HCT116 (cell line): ENCODE results near the gene DENND1A. TPM values are rescaled to one million over a fixed set of nuclear protein-coding genes. Genes with fewer than 3 reads are reported as not detected.
A peak's percentile ranks its signal among the peaks of the same experiment; 100 is the strongest.

Source experiments
- ATAC-seq: fragments of 200-7000 bp; cut with Tn5 transposase; 2 replicates; pipeline ENCODE4 v1.9.1; 2020; ENCODE audit warnings: mild to moderate bottlenecking, moderate library complexity
- BruUV-seq: library from RNA; stranded (reverse); fragments of 400-500 nt; replicated peaks from 2 replicates; lab custom pipeline; 2021; lab: Mats Ljungman, UMichigan
- CTCF ChIA-PET: fragments of 300-600 bp; sonication (Branson Sonifier 250); formaldehyde crosslinking; loops from one replicate; lab custom pipeline; 2021; ENCODE audit warnings: antibody characterized with exemption; lab: Charles Lee
- POLR2A ChIA-PET: fragments of 300-600, 350-600 bp; sonication (Branson Sonifier 250); formaldehyde crosslinking; loops from one replicate; lab custom pipeline; 2021; ENCODE audit warnings: antibody characterized with exemption; lab: Charles Lee
- RAD21 ChIA-PET, 2 experiments: fragments of 300-600 bp; sonication (Branson Sonifier 250); formaldehyde crosslinking; loops; one replicate each; lab custom pipeline; 2023; ENCODE audit warnings: low total read pairs in 2 of 2; ENCODE audit not compliant: uncharacterized antibody in 2 of 2, unreplicated experiment in 2 of 2, low non-redundant PET in 1 of 2; lab: Charles Lee
- DNase-seq: peaks from one replicate; pipeline ENCODE4 v3.0.0-alpha.2; 2010; ENCODE audit warnings: low read depth, low spot score
- H2AFZ ChIP-seq: fragments of 200-600 bp; shearing (Covaris generic), sonication (generic); 2 replicates; pipeline ENCODE4 v1.6.1; 2017; ENCODE audit warnings: low read depth, mixed run types, mixed read lengths, antibody characterized with exemption, low read length; ENCODE audit not compliant: poor library complexity, severe bottlenecking
- H3K27ac ChIP-seq: 2 replicates; pipeline ENCODE4 v1.5.1; 2012; ENCODE audit warnings: low read depth, low read length
- H3K27me3 ChIP-seq: fragments of 200-600 bp; sonication (generic); 2 replicates; pipeline ENCODE4 v1.6.1; 2016; ENCODE audit warnings: mixed run types, low read length, mixed read lengths; ENCODE audit not compliant: insufficient read depth
- H3K36me3 ChIP-seq, 2 experiments: fragments of 200-500 bp in 1 of 2; fragments of 200-600 bp in 1 of 2; sonication (Bioruptor generic) in 1 of 2; sonication (generic) in 1 of 2; 2 replicates each; pipeline versions ENCODE4 v1.5.1 to v1.6.1; 2014 to 2016; ENCODE audit warnings: low read length in 2 of 2, inconsistent platforms in 1 of 2, mixed read lengths in 1 of 2, mixed run types in 1 of 2; ENCODE audit not compliant: insufficient read depth in 2 of 2, control insufficient read depth in 1 of 2
- H3K4me1 ChIP-seq, 2 experiments: fragments of 200-600 bp in 1 of 2; sonication (generic) in 1 of 2; 2 replicates each; pipeline versions ENCODE4 v1.5.1 to v1.6.1; 2012 to 2017; ENCODE audit warnings: low read length in 2 of 2, inconsistent platforms in 1 of 2, mild to moderate bottlenecking in 1 of 2, mixed read lengths in 1 of 2, mixed run types in 1 of 2, moderate library complexity in 1 of 2; ENCODE audit not compliant: insufficient read depth in 2 of 2, control insufficient read depth in 1 of 2
- H3K4me2 ChIP-seq: fragments of 200-600 bp; sonication (generic); 2 replicates; pipeline ENCODE4 v1.6.1; 2017; ENCODE audit warnings: mixed run types, low read length, mixed read lengths
- H3K4me3 ChIP-seq, 2 experiments: fragments of 200-600 bp in 1 of 2; sonication (generic) in 1 of 2; replicated peaks in 1 of 2; 2 replicates each; pipeline ENCODE4 v1.5.1; 2011 to 2016; ENCODE audit warnings: low read length in 2 of 2, control low read depth in 1 of 2, low read depth in 1 of 2, mild to moderate bottlenecking in 1 of 2, mixed read lengths in 1 of 2, mixed run types in 1 of 2
- H3K79me2 ChIP-seq: fragments of 200-600 bp; sonication (generic); 2 replicates; pipeline ENCODE4 v1.6.1; 2017; ENCODE audit warnings: mild to moderate bottlenecking, mixed run types, low read length, moderate library complexity, mixed read lengths; ENCODE audit not compliant: insufficient read depth
- H3K9ac ChIP-seq: fragments of 200-600 bp; sonication (generic); 2 replicates; pipeline ENCODE4 v1.6.1; 2016; ENCODE audit warnings: low read length, mixed read lengths
- H3K9me2 ChIP-seq: fragments of 200-600 bp; sonication (generic), shearing (Covaris generic); 2 replicates; pipeline ENCODE4 v1.6.1; 2017; ENCODE audit warnings: mixed run types, mild to moderate bottlenecking, moderate library complexity; ENCODE audit not compliant: insufficient read depth
- H3K9me3 ChIP-seq, 2 experiments: fragments of 200-500 bp in 1 of 2; fragments of 200-600 bp in 1 of 2; sonication (Bioruptor generic) in 1 of 2; sonication (generic) in 1 of 2; 2 replicates each; pipeline ENCODE4 v1.6.1; 2014 to 2017; ENCODE audit warnings: low read length in 2 of 2, mixed read lengths in 2 of 2, inconsistent platforms in 1 of 2, low read depth in 1 of 2, mild to moderate bottlenecking in 1 of 2, mixed run types in 1 of 2, moderate library complexity in 1 of 2; ENCODE audit not compliant: control insufficient read depth in 1 of 2, insufficient read depth in 1 of 2
- H4K20me1 ChIP-seq: fragments of 200-600 bp; sonication (generic), shearing (Covaris generic); 2 replicates; pipeline ENCODE4 v1.6.1; 2017; ENCODE audit warnings: mixed run types, mild to moderate bottlenecking, moderate library complexity; ENCODE audit not compliant: insufficient read depth
- CBX3 ChIP-seq: IDR thresholded peaks from 2 replicates; pipeline ENCODE4 v1.6.1; 2012; ENCODE audit warnings: low read depth
- CEBPB ChIP-seq: IDR thresholded peaks from 2 replicates; pipeline ENCODE4 v1.6.1; 2012; ENCODE audit warnings: low read depth
- EZH2phosphoT487 ChIP-seq: fragments of 200-600 bp; IDR thresholded peaks from 2 replicates; pipeline ENCODE4 v1.6.1; 2018; ENCODE audit warnings: antibody characterized with exemption, borderline replicate concordance
- JUND ChIP-seq: IDR thresholded peaks from 2 replicates; pipeline ENCODE4 v1.6.1; 2012
- POLR2A ChIP-seq: IDR thresholded peaks from 2 replicates; pipeline ENCODE4 v1.7.0; 2011; ENCODE audit warnings: borderline replicate concordance; ENCODE audit not compliant: insufficient read depth, insufficient read length; ENCODE audit errors: extremely low read depth
- POLR2AphosphoS5 ChIP-seq: IDR thresholded peaks from 2 replicates; pipeline ENCODE4 v1.6.1; 2011; ENCODE audit warnings: mild to moderate bottlenecking, low read depth, low read length, moderate library complexity
- RAD21 ChIP-seq: IDR thresholded peaks from 2 replicates; pipeline ENCODE4 v1.6.1; 2012; ENCODE audit warnings: low read depth, mild to moderate bottlenecking
- SIN3A ChIP-seq: IDR thresholded peaks from 2 replicates; pipeline ENCODE4 v1.6.1; 2012; ENCODE audit warnings: low read depth
- TCF7L2 ChIP-seq: IDR thresholded peaks from 2 replicates; pipeline ENCODE4 v1.7.0; 2011; ENCODE audit warnings: borderline replicate concordance, inconsistent platforms; ENCODE audit not compliant: insufficient read depth, insufficient read length; ENCODE audit errors: extremely low read depth
- YY1 ChIP-seq: IDR thresholded peaks from 2 replicates; pipeline ENCODE4 v1.6.1; 2011; ENCODE audit warnings: low read length, low read depth, moderate library complexity, mild to moderate bottlenecking; ENCODE audit not compliant: insufficient replicate concordance; ENCODE audit errors: extremely low read depth
- intact Hi-C: fragments of 100-400 bp; cut with micrococcal nuclease; formaldehyde crosslinking; loops from 2 replicates; pipeline ENCODE4 v1.10.0; 2022
- total RNA-seq: library from RNA; stranded (reverse); gene quantifications from one replicate; pipeline ENCODE4 v1.2.1, GENCODE V29; 2021; ENCODE audit not compliant: unreplicated experiment
- TF ChIP-seq, protein P1 (sequence below), 3 experiments: fragments of 200-600 bp in 1 of 3; sonication (generic) in 1 of 3; IDR thresholded peaks in 2 of 3; conservative IDR thresholded peaks in 1 of 3; 2 replicates each; pipeline ENCODE4 v1.5.1; 2012 to 2017; ENCODE audit warnings: low read depth in 2 of 3, low read length in 2 of 3, antibody characterized with exemption in 1 of 3, borderline replicate concordance in 1 of 3, control low read depth in 1 of 3, mild to moderate bottlenecking in 1 of 3, mixed read lengths in 1 of 3, mixed run types in 1 of 3, moderate library complexity in 1 of 3; ENCODE audit not compliant: insufficient read depth in 1 of 3
- TF ChIP-seq, protein P2 (sequence below): IDR thresholded peaks from 2 replicates; pipeline ENCODE4 v1.6.1; 2011; ENCODE audit warnings: mild to moderate bottlenecking, low read length, moderate library complexity; ENCODE audit not compliant: insufficient replicate concordance; ENCODE audit errors: extremely low read depth

Gene DENND1A
- total RNA-seq, 1 experiment from 2014 or later, result 33.0 TPM

DNA sequence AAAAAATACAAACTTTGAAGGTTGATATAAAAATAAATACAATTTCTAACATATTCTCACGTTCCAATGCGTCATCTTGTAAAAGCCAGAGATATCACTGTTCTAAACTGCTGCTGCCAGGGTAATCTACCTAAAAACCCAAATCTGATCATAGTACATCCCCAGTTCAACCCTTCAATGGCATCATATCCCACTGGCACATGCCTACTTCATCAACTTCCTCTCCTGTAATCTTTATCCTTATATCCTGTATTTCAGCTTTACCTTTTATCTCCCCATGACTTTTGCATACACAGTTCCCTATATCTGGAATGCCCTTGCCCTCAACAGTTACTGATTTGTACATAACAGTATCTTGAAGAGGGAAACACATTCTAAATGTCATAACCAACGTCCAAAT lies 7.5 kb downstream of the DENND1A start:
- ChIA-PET CTCF (no interaction called here), RAD21 (no interaction called here), POLR2A (no interaction called here)
- Histone ChIP-seq H3K9me2 (no peaks in the 10 kb centered on the region), H3K79me2 (peaks cover 38% of the 10 kb centered on the region), H3K27me3 (no peaks in the 10 kb centered on the region), H2AFZ (no peak overlapping the region), H3K4me1 (peaks cover 10 to 34% of the 10 kb centered on the region in 2 experiments), H3K4me2 (peak overlapping the region; percentile 30; the same call in 1 of the 2 replicates), H4K20me1 (no peaks in the 10 kb centered on the region), H3K36me3 (no peaks in the 10 kb centered on the region), H3K4me3 (no peak overlapping the region), H3K9me3 (0 out of 4 replicates have a peak, but pooled peaks cover 0 to 3% of the 10 kb centered on the region in 2 experiments), H3K9ac (no peak overlapping the region; the same call in 1 of the 2 replicates), H3K27ac (no peak overlapping the region)
- no peak for TF ChIP-seq CBX3
- TF ChIP-seq CEBPB, result no peak
- no peak for TF ChIP-seq YY1
- TF ChIP-seq, protein P1, sequence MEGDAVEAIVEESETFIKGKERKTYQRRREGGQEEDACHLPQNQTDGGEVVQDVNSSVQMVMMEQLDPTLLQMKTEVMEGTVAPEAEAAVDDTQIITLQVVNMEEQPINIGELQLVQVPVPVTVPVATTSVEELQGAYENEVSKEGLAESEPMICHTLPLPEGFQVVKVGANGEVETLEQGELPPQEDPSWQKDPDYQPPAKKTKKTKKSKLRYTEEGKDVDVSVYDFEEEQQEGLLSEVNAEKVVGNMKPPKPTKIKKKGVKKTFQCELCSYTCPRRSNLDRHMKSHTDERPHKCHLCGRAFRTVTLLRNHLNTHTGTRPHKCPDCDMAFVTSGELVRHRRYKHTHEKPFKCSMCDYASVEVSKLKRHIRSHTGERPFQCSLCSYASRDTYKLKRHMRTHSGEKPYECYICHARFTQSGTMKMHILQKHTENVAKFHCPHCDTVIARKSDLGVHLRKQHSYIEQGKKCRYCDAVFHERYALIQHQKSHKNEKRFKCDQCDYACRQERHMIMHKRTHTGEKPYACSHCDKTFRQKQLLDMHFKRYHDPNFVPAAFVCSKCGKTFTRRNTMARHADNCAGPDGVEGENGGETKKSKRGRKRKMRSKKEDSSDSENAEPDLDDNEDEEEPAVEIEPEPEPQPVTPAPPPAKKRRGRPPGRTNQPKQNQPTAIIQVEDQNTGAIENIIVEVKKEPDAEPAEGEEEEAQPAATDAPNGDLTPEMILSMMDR (IDR thresholded peaks at IDR 0.05 in 2 of 3, conservative IDR thresholded peaks at IDR 0.05 in 1 of 3; ENCODE audit: borderline replicate concordance in 1 of 3, insufficient read depth in 1 of 3, low read depth in 2 of 3, low read length in 2 of 3), result no peak
- TF ChIP-seq EZH2phosphoT487, result no peak
- TF ChIP-seq, protein P2, sequence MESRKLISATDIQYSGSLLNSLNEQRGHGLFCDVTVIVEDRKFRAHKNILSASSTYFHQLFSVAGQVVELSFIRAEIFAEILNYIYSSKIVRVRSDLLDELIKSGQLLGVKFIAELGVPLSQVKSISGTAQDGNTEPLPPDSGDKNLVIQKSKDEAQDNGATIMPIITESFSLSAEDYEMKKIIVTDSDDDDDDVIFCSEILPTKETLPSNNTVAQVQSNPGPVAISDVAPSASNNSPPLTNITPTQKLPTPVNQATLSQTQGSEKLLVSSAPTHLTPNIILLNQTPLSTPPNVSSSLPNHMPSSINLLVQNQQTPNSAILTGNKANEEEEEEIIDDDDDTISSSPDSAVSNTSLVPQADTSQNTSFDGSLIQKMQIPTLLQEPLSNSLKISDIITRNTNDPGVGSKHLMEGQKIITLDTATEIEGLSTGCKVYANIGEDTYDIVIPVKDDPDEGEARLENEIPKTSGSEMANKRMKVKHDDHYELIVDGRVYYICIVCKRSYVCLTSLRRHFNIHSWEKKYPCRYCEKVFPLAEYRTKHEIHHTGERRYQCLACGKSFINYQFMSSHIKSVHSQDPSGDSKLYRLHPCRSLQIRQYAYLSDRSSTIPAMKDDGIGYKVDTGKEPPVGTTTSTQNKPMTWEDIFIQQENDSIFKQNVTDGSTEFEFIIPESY, result no peak
- TF ChIP-seq POLR2AphosphoS5, result no peak
- TF ChIP-seq SIN3A, result no peak
- no peak for TF ChIP-seq TCF7L2
- no peak for TF ChIP-seq POLR2A
- no peak for TF ChIP-seq RAD21
- no peak for TF ChIP-seq JUND
- no peak for ATAC-seq
- BruUV-seq, result no TSS peak
- intact Hi-C loops, result no loop called here
- no peak for DNase-seq
